Fibroblast of peridontal ligament (primary cell): Measurements from ENCODE around the gene CPVL.

Experiments
- DNase-seq: peaks from one replicate; pipeline ENCODE4 v3.0.0-alpha.2; 2010; ENCODE audit errors: extremely low read depth

Gene CPVL

GRCh38 chr7:29156907-29157452, 10.6 kb upstream of the CPVL start:
- DNase-seq = no peak

- no peak for DNase-seq
These were observed 7.7 kb upstream of the CPVL start for GRCh38 chr7:29154076-29154475.

- no peak for DNase-seq
These were observed 4.5 kb upstream of the CPVL start for GRCh38 chr7:29150856-29151255.

- DNase-seq = no peak
These were observed 2.7 kb upstream of the CPVL start for GRCh38 chr7:29149036-29149435.

- DNase-seq = no peak
These were observed 1.5 kb upstream of the CPVL start for GRCh38 chr7:29147821-29148220.

- DNase-seq = no peak
These were observed 712 bp upstream of the CPVL start for GRCh38 chr7:29146888-29147609.

- no peak for DNase-seq
These were observed 732 bp downstream of the CPVL start for GRCh38 chr7:29145553-29146056.

- no peak for DNase-seq
These were observed 2.6 kb downstream of the CPVL start for GRCh38 chr7:29143751-29144150.

GRCh38 chr7:29142021-29142727, 4.2 kb downstream of the CPVL start:
- no peak for DNase-seq

- no peak for DNase-seq
These were observed 5.4 kb downstream of the CPVL start for GRCh38 chr7:29140873-29141468.

- DNase-seq = no peak
These were observed 6.5 kb downstream of the CPVL start for GRCh38 chr7:29139796-29140195.

GRCh38 chr7:29139191-29139590, 7.1 kb downstream of the CPVL start:
- no peak for DNase-seq

GRCh38 chr7:29138588-29138987, 7.7 kb downstream of the CPVL start:
- no peak for DNase-seq

GRCh38 chr7:29135846-29136245, 10.5 kb downstream of the CPVL start:
- no peak for DNase-seq

GRCh38 chr7:29132980-29133379, 13.4 kb downstream of the CPVL start:
- DNase-seq = no peak

GRCh38 chr7:29131678-29132077, 14.7 kb downstream of the CPVL start:
- no peak for DNase-seq

- no peak for DNase-seq
These were observed 16.2 kb downstream of the CPVL start for GRCh38 chr7:29130096-29130495.

- DNase-seq = no peak
These were observed 18.8 kb downstream of the CPVL start for GRCh38 chr7:29127527-29127926.

GRCh38 chr7:29126804-29127203, 19.5 kb downstream of the CPVL start:
- no peak for DNase-seq

- DNase-seq = no peak
These were observed 22.6 kb downstream of the CPVL start for GRCh38 chr7:29123626-29124190.

- no peak for DNase-seq
These were observed 23.6 kb downstream of the CPVL start for GRCh38 chr7:29122759-29123158.

- DNase-seq = no peak
These were observed 24.3 kb downstream of the CPVL start for GRCh38 chr7:29122081-29122480.
